Activated CD4-positive, alpha-beta T cell treated with anti-CD3 and anti-CD28 coated beads for 4 hours (primary cell): ENCODE data around the gene DLST.
A peak's percentile ranks its signal among the peaks of the same experiment; 100 is the strongest.

Source experiments
- DNase-seq, 2 donors: peaks; one replicate each; pipeline ENCODE4 v3.0.0-alpha.2; 2020

Gene DLST

GRCh38 chr14:74942608-74943007 is 60.9 kb downstream of the DLST start:
- DNase-seq, result no peak

GRCh38 chr14:74945261-74945851 is 63.6 kb downstream of the DLST start:
- no peak for DNase-seq

DNA sequence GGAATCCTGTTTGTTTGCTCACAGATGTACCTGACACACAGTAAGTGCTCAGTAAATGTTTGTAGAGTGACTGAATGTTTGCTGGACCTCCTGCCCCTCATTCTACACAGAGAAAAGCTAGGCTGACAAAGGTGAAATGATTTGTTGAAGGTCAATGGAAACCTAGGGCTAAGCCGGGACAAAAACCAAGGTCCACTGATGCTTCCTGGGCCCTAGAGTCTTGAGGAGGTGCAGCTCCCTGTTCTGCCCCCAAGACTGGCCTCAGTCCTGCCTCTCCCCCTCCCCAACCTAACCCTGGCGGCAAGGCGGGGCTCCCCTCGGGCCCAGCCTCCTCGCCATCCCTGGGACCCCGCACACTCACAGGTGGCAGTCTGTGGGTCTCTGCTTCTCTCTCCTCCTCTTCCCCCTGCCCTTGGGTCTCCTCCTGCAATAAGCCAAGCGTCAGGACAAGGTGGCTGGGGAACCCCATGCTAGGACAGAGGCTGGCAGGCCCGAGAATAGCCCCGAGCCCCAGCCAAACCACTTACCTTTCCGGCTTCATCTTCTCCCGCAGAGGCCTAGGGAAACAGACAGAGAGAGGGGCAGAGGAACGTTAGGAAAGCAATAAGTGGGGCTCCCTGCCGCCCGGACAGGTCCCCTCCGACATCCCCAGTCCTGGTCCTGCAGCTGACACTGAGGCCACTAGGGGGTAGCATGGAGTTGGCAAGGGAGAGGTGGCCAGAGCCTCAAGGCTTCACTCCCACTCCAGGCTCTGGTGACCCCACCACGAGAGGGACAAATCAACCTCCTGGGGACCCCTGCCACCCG is 64.3 kb downstream of the DLST start:
- DNase-seq, result peak; percentile 64 to 77

DNA sequence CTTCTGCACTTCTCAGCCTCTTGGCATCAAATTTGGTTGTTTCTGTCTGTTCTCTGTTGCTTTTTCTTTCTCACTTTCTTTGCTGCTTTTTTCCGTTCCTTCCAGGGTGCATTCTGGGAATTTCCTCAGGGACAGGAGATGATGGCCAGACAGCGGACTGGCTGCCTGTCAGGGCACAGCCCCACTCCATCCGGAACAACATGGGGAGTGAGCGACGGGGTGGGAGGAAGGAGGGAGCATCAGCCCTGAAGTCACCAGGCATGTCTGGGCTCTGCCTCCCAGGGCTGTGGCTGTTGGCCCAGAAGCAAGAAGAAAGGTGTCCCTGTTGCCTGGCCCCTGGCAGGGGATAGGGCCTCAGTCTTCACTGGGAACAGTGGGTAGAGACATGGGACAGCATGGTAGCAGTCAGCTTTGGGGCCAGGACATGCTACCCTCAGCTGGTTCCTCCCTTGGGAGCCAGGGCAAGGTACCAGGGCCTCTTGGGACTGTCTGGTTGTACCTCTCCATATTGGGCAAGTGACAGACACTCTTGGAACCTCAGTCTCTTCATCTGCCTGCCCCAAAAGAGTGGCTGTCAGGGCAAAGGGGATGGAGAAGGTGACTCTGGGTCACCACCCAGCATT is 65.1 kb downstream of the DLST start:
- no peak for DNase-seq

DNA sequence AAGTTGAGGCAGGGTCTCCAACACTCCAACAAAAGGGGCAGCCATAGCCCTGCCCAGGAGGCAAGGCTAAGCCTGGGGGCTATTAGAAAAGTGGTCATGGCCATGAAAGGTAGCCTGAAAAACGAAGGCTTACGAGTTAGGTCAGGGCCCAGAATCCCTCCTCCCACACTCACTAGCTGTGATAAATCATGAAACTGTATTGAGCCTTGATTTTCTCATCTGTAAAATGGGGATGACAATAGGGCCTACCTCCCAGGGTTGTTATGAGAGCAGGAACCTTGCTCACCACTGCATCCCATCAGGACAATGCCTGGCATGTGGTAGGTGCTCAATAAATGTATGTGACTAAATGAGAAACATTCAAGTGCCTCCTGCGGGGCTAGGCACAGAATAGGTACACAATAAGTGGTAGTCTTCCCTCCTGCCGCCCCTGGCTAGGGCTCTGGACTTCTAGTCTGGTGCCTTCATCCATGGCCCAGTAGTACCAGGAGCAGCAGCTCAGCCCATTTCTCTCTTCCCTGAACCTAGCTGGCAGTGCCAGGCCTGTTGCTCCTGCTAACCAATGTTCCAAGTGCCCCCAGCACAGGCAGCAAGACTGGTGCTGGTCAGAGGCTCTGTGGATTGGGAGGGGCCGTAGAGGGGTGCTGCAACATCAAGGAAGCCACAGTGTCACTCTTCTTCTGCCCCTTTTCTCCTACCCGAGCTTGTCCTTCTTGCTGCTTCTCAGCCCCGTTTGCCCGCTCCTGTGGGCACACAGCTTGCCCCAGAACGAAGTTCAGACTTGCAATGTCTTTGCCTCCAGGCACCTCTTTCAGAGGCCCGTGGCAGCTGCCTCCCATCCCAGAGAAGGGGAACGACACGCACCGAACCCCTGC is 65.9 kb downstream of the DLST start:
- DNase-seq, result no peak

GRCh38 chr14:74948228-74949175 is 66.8 kb downstream of the DLST start:
- DNase-seq, result no peak

GRCh38 chr14:74949191-74949601 is 67.5 kb downstream of the DLST start:
- DNase-seq, result no peak

DNA sequence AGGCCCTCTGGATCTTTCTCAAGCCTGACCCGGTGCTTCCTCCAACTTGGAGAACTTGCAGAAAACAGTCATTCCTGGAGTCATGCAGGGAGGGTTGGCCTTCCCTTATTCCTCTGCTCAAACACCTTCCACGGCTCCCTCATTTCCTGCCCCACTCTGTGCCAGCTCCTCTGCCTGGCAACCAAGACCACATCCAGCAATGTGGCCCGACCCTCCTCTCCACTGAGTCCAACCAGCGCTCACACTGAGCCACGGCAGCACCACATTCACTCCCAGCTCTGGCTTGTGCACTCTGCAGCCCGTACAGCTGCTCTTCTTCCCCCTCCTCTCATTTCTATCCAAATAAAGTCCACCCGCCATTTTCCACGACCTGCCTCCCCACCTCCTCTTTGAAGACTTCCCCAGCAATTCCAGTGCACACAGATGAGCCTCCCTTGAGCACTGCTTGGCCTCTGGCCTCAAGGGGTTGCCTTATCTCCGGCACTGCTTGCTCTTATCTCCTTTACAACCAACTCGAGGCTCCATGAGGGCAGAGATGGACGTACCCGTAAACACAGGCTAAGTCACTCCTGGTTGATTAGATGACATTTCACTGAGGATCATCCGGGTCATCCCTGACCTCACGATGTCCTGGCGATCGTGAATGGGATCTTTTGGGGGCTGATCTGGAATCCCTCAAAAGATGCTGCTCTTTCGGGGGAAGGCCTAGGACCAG is 68.3 kb downstream of the DLST start:
- no peak for DNase-seq

DNA sequence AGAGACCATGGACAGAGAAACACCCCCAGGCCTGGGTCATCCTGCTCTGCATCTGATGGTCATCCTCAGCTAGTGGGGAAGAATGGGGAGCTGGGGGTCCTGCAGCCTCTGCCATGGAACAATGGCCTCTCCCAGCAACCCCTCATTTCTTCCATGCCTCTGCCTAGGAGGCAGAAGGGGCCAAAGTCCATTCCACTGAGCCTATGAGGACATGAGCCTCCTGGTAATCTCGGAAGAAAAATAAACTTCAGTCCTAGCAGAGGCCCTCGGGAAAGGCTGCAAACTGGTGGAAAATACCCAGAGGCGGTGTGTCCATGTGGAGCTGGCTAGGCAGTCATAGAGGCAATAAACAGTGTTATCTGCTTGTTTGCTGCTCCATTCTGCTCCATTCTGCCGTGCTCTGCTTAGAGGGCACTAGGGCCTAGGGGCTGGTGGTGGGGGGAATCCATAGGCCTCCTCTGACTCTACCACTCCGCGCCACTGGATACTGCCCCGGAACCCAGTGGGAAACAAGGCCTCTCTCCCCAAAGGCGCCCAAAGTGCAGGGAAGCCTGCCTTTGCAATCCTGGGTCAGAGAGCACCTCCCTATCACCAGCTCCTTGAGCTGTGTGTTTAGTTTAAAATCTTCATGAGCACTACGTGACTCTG is 69.2 kb downstream of the DLST start:
- DNase-seq, result no peak

GRCh38 chr14:74951443-74952179 is 69.9 kb downstream of the DLST start:
- DNase-seq, result no peak

DNA sequence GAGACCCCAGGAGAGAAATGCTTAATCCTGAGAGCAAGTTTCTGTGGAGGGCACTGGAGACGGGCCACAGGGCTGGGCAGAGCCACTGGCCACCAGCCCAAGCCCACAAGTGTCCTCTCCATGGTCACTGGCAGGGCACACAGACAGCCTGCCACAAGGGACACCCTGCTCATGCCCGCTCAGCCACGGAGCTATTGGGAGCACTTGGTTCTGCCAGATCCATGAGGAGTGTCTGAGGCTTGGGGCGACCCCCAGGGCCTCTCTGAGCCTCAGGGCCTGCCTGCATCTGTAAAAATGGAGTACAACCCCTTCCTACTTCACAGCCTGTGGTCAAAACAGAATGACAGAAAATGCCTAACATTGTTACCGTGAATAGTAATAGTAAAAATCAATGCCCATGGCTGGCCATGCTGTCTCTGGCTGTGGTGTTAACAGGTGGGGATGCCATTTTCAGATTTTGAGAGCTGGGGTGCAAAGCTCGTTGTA is 70.5 kb downstream of the DLST start:
- DNase-seq, result no peak

GRCh38 chr14:74952697-74953484 is 71.2 kb downstream of the DLST start:
- DNase-seq, result no peak
